T-helper 17 cell (primary cell): ENCODE results near the gene CPM. TPM values are rescaled to one million over a fixed set of nuclear protein-coding genes. Genes with fewer than 3 reads are reported as not detected.
"Not testable (repeated sequence)": the region's sequence is repeated elsewhere in the genome, so short reads cannot be mapped to it uniquely, and the experiment has no call there.

Experiments
- ATAC-seq: fragments of 150-1000 bp; cut with Tn5 transposase; 2 replicates; pipeline ENCODE4 v1.10.0; 2021; ENCODE audit warnings: mild to moderate bottlenecking, moderate library complexity
- DNase-seq, 3 donors: peaks; one replicate each; pipeline versions ENCODE4 v3.0.0 to v3.0.0-alpha.2; 2020 to 2021
- H3K9me3 ChIP-seq: one replicate; pipeline ENCODE4 v1.7.0; 2013; ENCODE audit warnings: low read length, mild to moderate bottlenecking; ENCODE audit not compliant: control insufficient read depth, poor library complexity, severe bottlenecking
- H3K27ac Mint-ChIP-seq: one replicate; pipeline ENCODE4 v1.8.0; 2022; ENCODE audit warnings: mild to moderate bottlenecking, moderate library complexity, mixed read lengths
- H3K27me3 Mint-ChIP-seq: one replicate; pipeline ENCODE4 v1.8.0; 2022; ENCODE audit warnings: mixed read lengths
- H3K36me3 Mint-ChIP-seq: one replicate; pipeline ENCODE4 v1.8.0; 2022; ENCODE audit warnings: low read depth, mixed read lengths
- H3K4me1 Mint-ChIP-seq: one replicate; pipeline ENCODE4 v1.8.0; 2022; ENCODE audit warnings: mild to moderate bottlenecking, mixed read lengths
- H3K4me3 Mint-ChIP-seq: one replicate; pipeline ENCODE4 v1.8.0; 2022; ENCODE audit warnings: mild to moderate bottlenecking, moderate library complexity, mixed read lengths
- total RNA-seq, 4 donors: library from RNA in 2 of 4; stranded (reverse) in 2 of 4; gene quantifications; one replicate each; pipeline ENCODE4 v1.2.3 and lab custom pipeline; 2022 to 2026

CPM gene
- total RNA-seq, 2 donors from 2014 or later: 1.9 to 4.1 TPM

GRCh38 chr12:68877583-68877982, 55.4 kb downstream of the CPM start:
- DNase-seq (no peak), ATAC-seq (no peak)
- H3K4me3 Mint-ChIP-seq: no peak overlapping the region
- no peaks in the 10 kb centered on the region for H3K4me1 Mint-ChIP-seq
- peaks cover 2% of the 10 kb centered on the region for H3K36me3 Mint-ChIP-seq
- H3K27ac Mint-ChIP-seq: no peak overlapping the region
- no peaks in the 10 kb centered on the region for H3K9me3 ChIP-seq
- H3K27me3 Mint-ChIP-seq: no peaks in the 10 kb centered on the region

- Mint-ChIP-seq H3K36me3 (peaks cover 2% of the 10 kb centered on the region), H3K4me3 (no peak overlapping the region), H3K27ac (no peak overlapping the region)
Measured at GRCh38 chr12:68876461-68876860, 56.5 kb downstream of the CPM start.

GRCh38 chr12:68873316-68873715, 59.7 kb downstream of the CPM start:
- no peak for ATAC-seq
- Mint-ChIP-seq H3K27ac (no peak overlapping the region), H3K4me1 (no peaks in the 10 kb centered on the region), H3K27me3 (peaks cover 21% of the 10 kb centered on the region), H3K4me3 (no peak overlapping the region), H3K36me3 (no peaks in the 10 kb centered on the region)
- DNase-seq: no peak
- no peaks in the 10 kb centered on the region for H3K9me3 ChIP-seq

More at GRCh38 chr12:68876461-68876860, 56.5 kb downstream of the CPM start:
- Mint-ChIP-seq H3K27me3 (peaks cover 3% of the 10 kb centered on the region), H3K4me1 (no peaks in the 10 kb centered on the region)
- ATAC-seq (no peak), DNase-seq (no peak)
- H3K9me3 ChIP-seq: no peaks in the 10 kb centered on the region

GRCh38 chr12:68871921-68872320, 61.0 kb downstream of the CPM start:
- peaks cover 21% of the 10 kb centered on the region for H3K27me3 Mint-ChIP-seq
- no peaks in the 10 kb centered on the region for H3K9me3 ChIP-seq
- DNase-seq (no peak), ATAC-seq (no peak)
- H3K4me3 Mint-ChIP-seq: no peak overlapping the region
- H3K27ac Mint-ChIP-seq: no peak overlapping the region
- H3K4me1 Mint-ChIP-seq: no peaks in the 10 kb centered on the region
- no peaks in the 10 kb centered on the region for H3K36me3 Mint-ChIP-seq

- H3K36me3 Mint-ChIP-seq: no peaks in the 10 kb centered on the region
- H3K4me3 Mint-ChIP-seq: no peak overlapping the region
- ATAC-seq: no peak
- no peak overlapping the region for H3K27ac Mint-ChIP-seq
- H3K4me1 Mint-ChIP-seq: no peaks in the 10 kb centered on the region
- H3K27me3 Mint-ChIP-seq: peaks cover 21% of the 10 kb centered on the region
- no peak for DNase-seq
- H3K9me3 ChIP-seq: no peaks in the 10 kb centered on the region
Measured at GRCh38 chr12:68871396-68871795, 61.6 kb downstream of the CPM start.

- no peaks in the 10 kb centered on the region for H3K36me3 Mint-ChIP-seq
- DNase-seq: no peak
- H3K27me3 Mint-ChIP-seq: peaks cover 21% of the 10 kb centered on the region
- no peak overlapping the region for H3K4me3 Mint-ChIP-seq
- H3K27ac Mint-ChIP-seq: no peak overlapping the region
- H3K4me1 Mint-ChIP-seq: no peaks in the 10 kb centered on the region
- no peaks in the 10 kb centered on the region for H3K9me3 ChIP-seq
- no peak for ATAC-seq
Measured at GRCh38 chr12:68870443-68870842, 62.5 kb downstream of the CPM start.

GRCh38 chr12:68870011-68870410, 63.0 kb downstream of the CPM start:
- Mint-ChIP-seq H3K4me3 (no peak overlapping the region), H3K4me1 (no peaks in the 10 kb centered on the region), H3K27me3 (peaks cover 21% of the 10 kb centered on the region), H3K36me3 (no peaks in the 10 kb centered on the region), H3K27ac (no peak overlapping the region)
- H3K9me3 ChIP-seq: no peaks in the 10 kb centered on the region
- no peak for ATAC-seq
- no peak for DNase-seq

- Mint-ChIP-seq H3K36me3 (no peaks in the 10 kb centered on the region), H3K27ac (no peak overlapping the region), H3K4me3 (no peak overlapping the region), H3K27me3 (peaks cover 21% of the 10 kb centered on the region), H3K4me1 (no peaks in the 10 kb centered on the region)
- DNase-seq: no peak
- no peak for ATAC-seq
- no peaks in the 10 kb centered on the region for H3K9me3 ChIP-seq
Measured at GRCh38 chr12:68868043-68868790, 64.8 kb downstream of the CPM start.

- Mint-ChIP-seq H3K36me3 (no peaks in the 10 kb centered on the region), H3K4me1 (no peaks in the 10 kb centered on the region), H3K27me3 (peaks cover 21% of the 10 kb centered on the region), H3K27ac (no peak overlapping the region), H3K4me3 (no peak overlapping the region)
- no peaks in the 10 kb centered on the region for H3K9me3 ChIP-seq
- DNase-seq (no peak), ATAC-seq (no peak)
Measured at GRCh38 chr12:68867606-68868005, 65.4 kb downstream of the CPM start.

- no peaks in the 10 kb centered on the region for H3K9me3 ChIP-seq
- Mint-ChIP-seq H3K4me3 (no peak overlapping the region), H3K27ac (no peak overlapping the region), H3K36me3 (no peaks in the 10 kb centered on the region), H3K27me3 (peaks cover 21% of the 10 kb centered on the region), H3K4me1 (no peaks in the 10 kb centered on the region)
- DNase-seq (no peak), ATAC-seq (no peak)
Measured at GRCh38 chr12:68866950-68867349, 66.0 kb downstream of the CPM start.

GRCh38 chr12:68865399-68866164, 67.4 kb downstream of the CPM start:
- Mint-ChIP-seq H3K4me1 (no peaks in the 10 kb centered on the region), H3K27ac (no peak overlapping the region), H3K36me3 (no peaks in the 10 kb centered on the region), H3K4me3 (no peak overlapping the region), H3K27me3 (peaks cover 10% of the 10 kb centered on the region)
- DNase-seq (no peak), ATAC-seq (no peak)
- H3K9me3 ChIP-seq: no peaks in the 10 kb centered on the region

- no peak for ATAC-seq
- Mint-ChIP-seq H3K36me3 (no peaks in the 10 kb centered on the region), H3K4me3 (no peak overlapping the region), H3K27ac (peak overlapping the region; percentile 27), H3K27me3 (peaks cover 14% of the 10 kb centered on the region), H3K4me1 (no peaks in the 10 kb centered on the region)
- H3K9me3 ChIP-seq: no peaks in the 10 kb centered on the region
- no peak for DNase-seq
Measured at GRCh38 chr12:68864604-68865003, 68.4 kb downstream of the CPM start.

- not testable (repeated sequence) for DNase-seq, H3K9me3 ChIP-seq, H3K4me3 Mint-ChIP-seq, H3K36me3 Mint-ChIP-seq, H3K4me1 Mint-ChIP-seq, H3K27ac Mint-ChIP-seq
- H3K27me3 Mint-ChIP-seq: peaks cover 11% of the 10 kb centered on the region
- ATAC-seq: peak; percentile 50
Measured at GRCh38 chr12:68863886-68864454, 69.0 kb downstream of the CPM start.
